Neural cell (in vitro differentiated cells): ENCODE results near the gene CDHR2.

Source experiments
- CTCF ChIP-seq: fragments of 450-650 bp; IDR thresholded peaks from 2 replicates; pipeline ENCODE4 v1.5.1; 2014; ENCODE audit warnings: antibody characterized with exemption, mild to moderate bottlenecking, moderate library complexity; ENCODE audit not compliant: poor library complexity, severe bottlenecking
- EP300 ChIP-seq: fragments of 450-650 bp; conservative IDR thresholded peaks from 2 replicates; pipeline ENCODE4 v1.6.1; 2014; ENCODE audit warnings: antibody characterized with exemption, mild to moderate bottlenecking, moderate library complexity; ENCODE audit not compliant: poor library complexity, severe bottlenecking
- EZH2 ChIP-seq: fragments of 200-600, 300-800 bp; shearing (Covaris generic), sonication (generic); IDR thresholded peaks from 2 replicates; pipeline ENCODE4 v1.6.1; 2014; ENCODE audit warnings: antibody characterized with exemption, low read length, borderline replicate concordance, mild to moderate bottlenecking; ENCODE audit not compliant: insufficient read depth, poor library complexity, severe bottlenecking
- MXI1 ChIP-seq: fragments of 450-650 bp; conservative IDR thresholded peaks from 2 replicates; pipeline ENCODE4 v1.6.1; 2014; ENCODE audit warnings: antibody characterized with exemption, mild to moderate bottlenecking; ENCODE audit not compliant: poor library complexity, severe bottlenecking
- POLR2AphosphoS5 ChIP-seq: IDR thresholded peaks from 2 replicates; pipeline ENCODE4 v1.6.1; 2012
- RAD21 ChIP-seq: fragments of 450-650 bp; conservative IDR thresholded peaks from 2 replicates; pipeline ENCODE4 v1.6.1; 2014; ENCODE audit warnings: antibody characterized with exemption, mild to moderate bottlenecking, moderate library complexity
- SMC3 ChIP-seq: fragments of 450-650 bp; conservative IDR thresholded peaks from 2 replicates; pipeline ENCODE4 v1.6.1; 2014; ENCODE audit warnings: antibody characterized with exemption, mild to moderate bottlenecking, moderate library complexity; ENCODE audit not compliant: poor library complexity
- TAF1 ChIP-seq: IDR thresholded peaks from 2 replicates; pipeline ENCODE4 v1.6.1; 2012; ENCODE audit warnings: low read depth
- TF ChIP-seq, protein P1 (sequence below): IDR thresholded peaks from 2 replicates; pipeline ENCODE4 v1.6.1; 2012; ENCODE audit warnings: borderline replicate concordance

GRCh38 chr5:176541338-176542134 lies 7.6 kb upstream of the CDHR2 start:
- TF ChIP-seq RAD21 (no peak), CTCF (no peak), EZH2 (no peak), POLR2AphosphoS5 (no peak), EP300 (no peak), SMC3 (no peak), MXI1 (no peak), TAF1 (no peak)
- TF ChIP-seq, protein P1, sequence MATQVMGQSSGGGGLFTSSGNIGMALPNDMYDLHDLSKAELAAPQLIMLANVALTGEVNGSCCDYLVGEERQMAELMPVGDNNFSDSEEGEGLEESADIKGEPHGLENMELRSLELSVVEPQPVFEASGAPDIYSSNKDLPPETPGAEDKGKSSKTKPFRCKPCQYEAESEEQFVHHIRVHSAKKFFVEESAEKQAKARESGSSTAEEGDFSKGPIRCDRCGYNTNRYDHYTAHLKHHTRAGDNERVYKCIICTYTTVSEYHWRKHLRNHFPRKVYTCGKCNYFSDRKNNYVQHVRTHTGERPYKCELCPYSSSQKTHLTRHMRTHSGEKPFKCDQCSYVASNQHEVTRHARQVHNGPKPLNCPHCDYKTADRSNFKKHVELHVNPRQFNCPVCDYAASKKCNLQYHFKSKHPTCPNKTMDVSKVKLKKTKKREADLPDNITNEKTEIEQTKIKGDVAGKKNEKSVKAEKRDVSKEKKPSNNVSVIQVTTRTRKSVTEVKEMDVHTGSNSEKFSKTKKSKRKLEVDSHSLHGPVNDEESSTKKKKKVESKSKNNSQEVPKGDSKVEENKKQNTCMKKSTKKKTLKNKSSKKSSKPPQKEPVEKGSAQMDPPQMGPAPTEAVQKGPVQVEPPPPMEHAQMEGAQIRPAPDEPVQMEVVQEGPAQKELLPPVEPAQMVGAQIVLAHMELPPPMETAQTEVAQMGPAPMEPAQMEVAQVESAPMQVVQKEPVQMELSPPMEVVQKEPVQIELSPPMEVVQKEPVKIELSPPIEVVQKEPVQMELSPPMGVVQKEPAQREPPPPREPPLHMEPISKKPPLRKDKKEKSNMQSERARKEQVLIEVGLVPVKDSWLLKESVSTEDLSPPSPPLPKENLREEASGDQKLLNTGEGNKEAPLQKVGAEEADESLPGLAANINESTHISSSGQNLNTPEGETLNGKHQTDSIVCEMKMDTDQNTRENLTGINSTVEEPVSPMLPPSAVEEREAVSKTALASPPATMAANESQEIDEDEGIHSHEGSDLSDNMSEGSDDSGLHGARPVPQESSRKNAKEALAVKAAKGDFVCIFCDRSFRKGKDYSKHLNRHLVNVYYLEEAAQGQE = no peak
